Psoas muscle (tissue), 8 donors: ENCODE data around the gene ANO7. TPM values are rescaled to one million over a fixed set of nuclear protein-coding genes. Genes with fewer than 3 reads are reported as not detected.
"Not testable (repeated sequence)": the region's sequence is repeated elsewhere in the genome, so short reads cannot be mapped to it uniquely, and the experiment has no call there.

Experiments used
- ATAC-seq, 4 donors: fragments of 200-7000 bp; cut with Tn5 transposase; one replicate each; pipeline ENCODE4 v1.9.1; 2020; ENCODE audit warnings: moderate library complexity in 3 of 4, mild to moderate bottlenecking in 2 of 4
- DNase-seq, 2 donors: peaks; one replicate each; pipeline ENCODE4 v3.0.0-alpha.2; 2020
- H3K27ac ChIP-seq: fragments of 200-600 bp; one replicate; pipeline ENCODE4 v1.8.0; 2022
- H3K27me3 ChIP-seq, 3 donors: fragments of 200-600 bp in 1 of 3; one replicate each; pipeline versions ENCODE4 v1.6.1 to v1.8.0; 2013 to 2022; ENCODE audit warnings: low read length in 2 of 3, mild to moderate bottlenecking in 2 of 3, moderate library complexity in 1 of 3; ENCODE audit not compliant: insufficient read depth in 3 of 3
- H3K36me3 ChIP-seq, 2 donors: fragments of 200-600 bp in 1 of 2; one replicate each; pipeline versions ENCODE4 v1.6.1 to v1.8.0; 2013 to 2022; ENCODE audit warnings: low read depth in 1 of 2, mild to moderate bottlenecking in 1 of 2, moderate library complexity in 1 of 2; ENCODE audit not compliant: insufficient read depth in 1 of 2
- H3K4me1 ChIP-seq: fragments of 200-600 bp; one replicate; pipeline ENCODE4 v1.8.0; 2022
- H3K4me3 ChIP-seq: fragments of 200-600 bp; one replicate; pipeline ENCODE4 v1.8.0; 2022; ENCODE audit warnings: mild to moderate bottlenecking
- H3K9me3 ChIP-seq: fragments of 200-600 bp; one replicate; pipeline ENCODE4 v1.8.0; 2022
- WGBS, 3 donors: extraction: QIAGEN DNeasy Blood & Tissue Kit; methylation state at CpG; one replicate each; pipeline versions ENCODE4 v1.1.6 to v1.1.7; 2013; 5-methylcytosine and 5-hydroxymethylcytosine counted together
- intact Hi-C, 2 donors: fragments of 100-400 bp; cut with DNase I; formaldehyde crosslinking; loops; one replicate each; pipeline versions ENCODE4 v1.11.0 to v1.14.2; 2022
- polyA plus RNA-seq, 3 donors: library from polyadenylated mRNA; stranded (reverse); fragments of 200-250 nt; gene quantifications; one replicate each; pipeline ENCODE4 v1.2.3, GENCODE V29; 2013
- total RNA-seq, 4 donors: library from RNA; stranded (reverse); fragmentation: NEBNext Ultra II Directional in 2 of 4; extraction: Animal tissue kit (Norgen Biotek cat#: 25700) in 2 of 4; gene quantifications; one replicate each; pipeline versions ENCODE4 v1.2.1 to v1.2.4, GENCODE V29; 2021 to 2023
- TF ChIP-seq, protein P1 (sequence below): fragments of 200-600 bp; IDR thresholded peaks from one replicate; pipeline ENCODE4 v1.8.0; 2022; ENCODE audit warnings: antibody characterized with exemption
- donor health status: healthy with polysubstance abuse.
- donor health status: DM: no; HTN: no; CAD: no; lungs with moderate emphysema.
- donor health status: Bipolar disorder and iron deficiency.
- donor health status: healthy.
- donor health status: DM: yes; HTN: yes; CAD: no.
- donor health status: DM: no; HTN: no; CAD: no.
- donor health status: DM: no; HTN: no; CAD: no.
- donor health status: DM: yes; HTN: yes; CAD: no.

The ANO7 gene
- total and polyA plus RNA-seq, 7 donors, result 0.22 to 1.8 (median 0.47) TPM

GRCh38 chr2:241195506-241196130, 7.1 kb downstream of the ANO7 start:
- 81 to 85% (median 83%) methylated on average over 18 of the region's 18 CpGs for WGBS, 3 donors
- Histone ChIP-seq H3K9me3 (no peaks in the 10 kb centered on the region), H3K4me1 (no peaks in the 10 kb centered on the region), H3K36me3 (no peaks in the 10 kb centered on the region), H3K27ac (no peak overlapping the region), H3K27me3 (no peaks in the 10 kb centered on the region), H3K4me3 (no peak overlapping the region)
- DNase-seq, result peak; percentile 2 to 32
- intact Hi-C loops, result no loop called here
- no peak for ATAC-seq
- TF ChIP-seq, protein P1, sequence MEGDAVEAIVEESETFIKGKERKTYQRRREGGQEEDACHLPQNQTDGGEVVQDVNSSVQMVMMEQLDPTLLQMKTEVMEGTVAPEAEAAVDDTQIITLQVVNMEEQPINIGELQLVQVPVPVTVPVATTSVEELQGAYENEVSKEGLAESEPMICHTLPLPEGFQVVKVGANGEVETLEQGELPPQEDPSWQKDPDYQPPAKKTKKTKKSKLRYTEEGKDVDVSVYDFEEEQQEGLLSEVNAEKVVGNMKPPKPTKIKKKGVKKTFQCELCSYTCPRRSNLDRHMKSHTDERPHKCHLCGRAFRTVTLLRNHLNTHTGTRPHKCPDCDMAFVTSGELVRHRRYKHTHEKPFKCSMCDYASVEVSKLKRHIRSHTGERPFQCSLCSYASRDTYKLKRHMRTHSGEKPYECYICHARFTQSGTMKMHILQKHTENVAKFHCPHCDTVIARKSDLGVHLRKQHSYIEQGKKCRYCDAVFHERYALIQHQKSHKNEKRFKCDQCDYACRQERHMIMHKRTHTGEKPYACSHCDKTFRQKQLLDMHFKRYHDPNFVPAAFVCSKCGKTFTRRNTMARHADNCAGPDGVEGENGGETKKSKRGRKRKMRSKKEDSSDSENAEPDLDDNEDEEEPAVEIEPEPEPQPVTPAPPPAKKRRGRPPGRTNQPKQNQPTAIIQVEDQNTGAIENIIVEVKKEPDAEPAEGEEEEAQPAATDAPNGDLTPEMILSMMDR, result no peak

DNA sequence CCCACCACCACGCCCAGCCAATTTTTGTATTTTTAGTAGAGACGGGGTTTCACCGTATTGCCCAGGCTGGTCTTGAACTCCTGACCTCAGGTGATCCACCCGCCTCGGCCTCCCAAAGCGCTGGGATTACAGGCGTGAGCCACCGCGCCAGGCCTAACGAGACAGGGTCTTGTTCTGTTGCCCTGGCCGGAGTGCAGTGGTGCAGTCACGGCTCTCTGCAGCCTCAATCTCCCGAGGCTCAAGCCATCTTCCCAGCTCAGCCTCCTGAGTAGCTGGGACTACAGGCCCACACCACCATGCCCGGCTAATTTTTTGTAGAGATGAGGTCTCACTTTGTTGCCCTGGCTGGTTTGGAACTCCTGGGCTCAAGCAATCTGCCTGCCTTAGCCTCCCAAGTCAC, 8.8 kb downstream of the ANO7 start:
- H3K27ac ChIP-seq, H3K4me1 ChIP-seq, H3K9me3 ChIP-seq, intact Hi-C loops, H3K27me3 ChIP-seq, H3K4me3 ChIP-seq, H3K36me3 ChIP-seq, ATAC-seq: not testable (repeated sequence)
- 90 to 93% (median 90%) methylated on average over 14 of the region's 14 CpGs for WGBS, 3 donors
- peak in 1 of 2 donors; percentile 33 for DNase-seq

DNA sequence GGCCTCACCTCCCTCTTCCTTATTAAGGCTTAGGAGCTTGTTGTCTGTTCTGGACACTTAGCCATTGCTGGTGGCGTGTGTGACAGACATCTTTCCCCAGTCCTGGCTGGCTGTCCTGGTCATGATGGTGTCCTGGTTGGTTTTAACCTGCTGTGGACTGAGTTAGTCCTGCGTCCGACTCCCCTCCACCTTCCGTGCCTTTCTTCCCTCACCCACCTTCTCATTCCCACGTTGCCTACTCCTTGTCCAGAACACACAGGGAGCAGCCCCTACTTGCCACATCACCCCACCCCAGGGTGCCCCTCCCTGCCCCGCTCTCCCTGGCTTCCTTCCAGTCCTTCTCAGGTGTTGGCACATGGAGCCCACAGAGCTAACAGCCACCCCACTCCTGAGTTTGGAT, 9.5 kb downstream of the ANO7 start:
- DNase-seq (peak; percentile 3 to 27), ATAC-seq (no peak)
- Histone ChIP-seq H3K27ac (no peak overlapping the region), H3K9me3 (no peaks in the 10 kb centered on the region), H3K36me3 (no peaks in the 10 kb centered on the region), H3K27me3 (no peaks in the 10 kb centered on the region), H3K4me1 (no peaks in the 10 kb centered on the region), H3K4me3 (no peak overlapping the region)
- 88% methylated on average over 6 of the region's 6 CpGs for WGBS, 3 donors
- intact Hi-C loops, result no loop called here
- TF ChIP-seq, protein P1, result no peak

DNA sequence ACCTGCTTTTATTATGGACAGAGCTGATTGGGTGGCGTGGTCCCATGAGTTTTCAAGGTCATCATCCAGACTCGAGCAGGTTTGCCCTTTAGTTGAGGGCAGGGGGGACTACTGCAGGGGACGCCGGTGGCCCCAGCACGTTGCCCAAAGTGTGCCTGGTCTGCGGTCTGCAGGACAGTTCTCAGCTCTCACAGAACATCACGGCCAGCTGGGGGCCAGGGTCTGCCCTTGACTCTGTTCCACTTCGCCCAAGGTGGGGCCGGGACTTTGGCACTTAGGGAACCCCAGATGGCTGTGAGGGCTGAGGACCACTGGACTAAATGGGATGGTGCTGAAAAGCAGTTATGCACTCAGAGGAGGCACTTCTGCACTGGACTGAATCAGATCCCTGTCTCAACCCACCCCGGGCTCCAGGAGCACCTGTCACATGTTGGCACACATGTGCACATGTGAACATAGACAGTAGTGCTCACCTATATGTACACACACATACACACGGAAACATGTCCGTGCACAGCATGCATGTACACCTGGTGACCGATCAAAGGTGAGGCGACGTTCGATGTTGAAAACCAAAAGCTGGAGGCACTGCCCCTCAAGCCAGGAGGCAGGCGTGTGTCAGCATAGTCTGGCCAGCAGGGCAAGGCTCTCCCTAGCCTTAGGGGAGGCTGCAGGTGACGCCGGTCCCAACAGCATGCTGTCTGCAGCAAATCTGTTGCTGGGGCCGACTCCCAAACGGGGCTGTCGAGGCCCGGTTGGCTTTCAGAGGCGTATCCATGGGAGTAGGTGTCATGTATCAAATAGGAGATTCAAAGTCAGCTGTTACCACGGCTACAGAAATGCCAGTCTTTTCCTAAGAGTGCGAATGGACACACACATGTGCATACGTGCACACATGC, 10.2 kb downstream of the ANO7 start:
- Histone ChIP-seq H3K9me3 (no peaks in the 10 kb centered on the region), H3K36me3 (no peaks in the 10 kb centered on the region), H3K27ac (no peak overlapping the region), H3K4me1 (no peaks in the 10 kb centered on the region), H3K4me3 (no peak overlapping the region), H3K27me3 (no peaks in the 10 kb centered on the region)
- ATAC-seq (no peak), DNase-seq (peak; percentile 4 to 49)
- WGBS, 3 donors, result 61 to 70% (median 67%) methylated on average over 27 of the region's 27 CpGs
- TF ChIP-seq, protein P1, result no peak
- intact Hi-C loops, result no loop called here

DNA sequence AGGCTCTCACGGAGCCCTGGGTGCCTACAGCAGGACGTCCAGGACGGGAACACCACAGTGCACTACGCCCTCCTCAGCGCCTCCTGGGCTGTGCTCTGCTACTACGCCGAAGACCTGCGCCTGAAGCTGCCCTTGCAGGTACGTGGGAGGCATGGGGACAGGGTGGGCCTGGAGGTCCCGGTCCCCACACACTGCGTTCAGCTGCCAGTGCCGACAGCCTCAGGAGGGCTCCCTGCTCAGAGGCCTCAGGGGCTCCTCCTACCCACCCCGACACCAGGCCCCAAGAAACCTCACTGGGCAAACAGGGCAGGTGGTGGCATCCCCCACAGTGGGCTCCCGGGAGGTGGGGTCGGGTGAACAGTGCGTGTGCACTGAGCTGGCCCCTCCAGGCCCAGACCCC, 10.8 kb downstream of the ANO7 start:
- no peaks in the 10 kb centered on the region for H3K4me1 ChIP-seq
- no peaks in the 10 kb centered on the region for H3K9me3 ChIP-seq
- DNase-seq, result peak in 1 of 2 donors; percentile 37
- no peaks in the 10 kb centered on the region for H3K36me3 ChIP-seq
- no peaks in the 10 kb centered on the region for H3K27me3 ChIP-seq
- H3K4me3 ChIP-seq, result no peak overlapping the region
- intact Hi-C loops, result no loop called here
- 79 to 83% (median 79%) methylated on average over 16 of the region's 16 CpGs for whole genome bisulfite sequencing, 3 donors
- H3K27ac ChIP-seq, result no peak overlapping the region
- TF ChIP-seq, protein P1, result no peak
- ATAC-seq, result no peak
